BJ (cell line): ENCODE results near the gene TSKU. TPM values are rescaled to one million over a fixed set of nuclear protein-coding genes. Genes with fewer than 3 reads are reported as not detected.

Experiments
- CTCF ChIA-PET: fragments of 350-600 bp; formaldehyde crosslinking; extraction: SDS; loops from one replicate; lab custom pipeline; 2021; ENCODE audit warnings: antibody characterized with exemption, inconsistent platforms; lab: Yijun Ruan, JAX
- POLR2A ChIA-PET: fragments of 300-600 bp; sonication (Branson Sonifier 250); formaldehyde crosslinking; extraction: SDS; loops from one replicate; lab custom pipeline; 2021; ENCODE audit warnings: antibody characterized with exemption; lab: Charles Lee
- DNase-seq: peaks from one replicate; pipeline ENCODE4 v3.0.0-alpha.2; 2011; ENCODE audit warnings: low read depth
- H3K27me3 ChIP-seq: 2 replicates; pipeline ENCODE4 v1.6.0; 2011; ENCODE audit warnings: low read length; ENCODE audit not compliant: control insufficient read depth, insufficient read depth
- H3K36me3 ChIP-seq: 2 replicates; pipeline ENCODE4 v1.5.1; 2011; ENCODE audit warnings: low read length; ENCODE audit not compliant: control insufficient read depth, insufficient read depth
- H3K4me3 ChIP-seq: 2 replicates; pipeline ENCODE4 v1.5.1; 2011; ENCODE audit warnings: low read depth, mild to moderate bottlenecking, control low read depth, low read length
- CTCF ChIP-seq: IDR thresholded peaks from 2 replicates; pipeline ENCODE4 v1.5.1; 2011; ENCODE audit warnings: low read depth, mild to moderate bottlenecking, control low read depth, inconsistent platforms, low read length, moderate library complexity; ENCODE audit not compliant: insufficient read depth
- polyA plus RNA-seq: library from polyadenylated mRNA; depleted of rRNA; stranded (reverse); fragments of >200 nt; gene quantifications from 2 replicates; pipeline ENCODE4 v1.2.3, GENCODE V29; 2011

The TSKU gene
- polyA plus RNA-seq, 1 experiment: 27.3 TPM

GRCh38 chr11:76736773-76737495 is 46.2 kb upstream of the TSKU start:
- CTCF ChIA-PET: interaction anchor here (1.4 to 11.8 kb wide), 5 partner anchors 16 to 182 kb away, joined by 3 to 179 read pairs (median 31); no protein-coding TSS in a partner anchor
- TF ChIP-seq CTCF: no peak
- Histone ChIP-seq H3K4me3 (no peak overlapping the region), H3K36me3 (no peaks in the 10 kb centered on the region), H3K27me3 (peaks cover 4% of the 10 kb centered on the region)
- DNase-seq: no peak
- POLR2A ChIA-PET: no interaction called here

GRCh38 chr11:76738618-76739240 is 44.4 kb upstream of the TSKU start:
- Histone ChIP-seq H3K27me3 (peaks cover 4% of the 10 kb centered on the region), H3K4me3 (no peak overlapping the region), H3K36me3 (no peaks in the 10 kb centered on the region)
- CTCF ChIA-PET: interaction anchor here (1.4 to 11.8 kb wide), 5 partner anchors 17 to 180 kb away, joined by 3 to 179 read pairs (median 31); no protein-coding TSS in a partner anchor
- POLR2A ChIA-PET: no interaction called here
- TF ChIP-seq CTCF: no peak
- no peak for DNase-seq

GRCh38 chr11:76739798-76740197 is 43.4 kb upstream of the TSKU start:
- H3K27me3 ChIP-seq: peaks cover 4% of the 10 kb centered on the region

GRCh38 chr11:76740772-76741171 is 42.4 kb upstream of the TSKU start:
- TF ChIP-seq CTCF: no peak
- DNase-seq: no peak
- Histone ChIP-seq H3K4me3 (no peak overlapping the region), H3K36me3 (no peaks in the 10 kb centered on the region), H3K27me3 (peaks cover 2% of the 10 kb centered on the region; the same call in 1 of the 2 replicates)
- CTCF ChIA-PET: interaction anchor here (1.4 to 2.4 kb wide), 3 partner anchors 19 to 179 kb away, joined by 5 to 7 read pairs (median 6); no protein-coding TSS in a partner anchor
- POLR2A ChIA-PET: no interaction called here

More at GRCh38 chr11:76739798-76740197, 43.4 kb upstream of the TSKU start:
- ChIA-PET POLR2A (no interaction called here), CTCF (interaction anchor here (1.4 to 2.4 kb wide), 4 partner anchors 18 to 180 kb away, joined by 3 to 7 read pairs (median 6); no protein-coding TSS in a partner anchor)
- no peaks in the 10 kb centered on the region for H3K36me3 ChIP-seq
- H3K4me3 ChIP-seq: no peak overlapping the region
- DNase-seq: no peak
- no peak for TF ChIP-seq CTCF

GRCh38 chr11:76742902-76743301 is 40.3 kb upstream of the TSKU start:
- no peaks in the 10 kb centered on the region for H3K36me3 ChIP-seq
- TF ChIP-seq CTCF: no peak
- ChIA-PET POLR2A (no interaction called here), CTCF (interaction anchor here (0.6 to 3.0 kb wide), 8 partner anchors 8 to 147 kb away, joined by 3 to 15 read pairs (median 4); no protein-coding TSS in a partner anchor)
- H3K27me3 ChIP-seq: no peaks in the 10 kb centered on the region
- no peak for DNase-seq
- no peak overlapping the region for H3K4me3 ChIP-seq
